ENCODE data around the gene MGME1. TPM values are rescaled to one million over a fixed set of nuclear protein-coding genes. Genes with fewer than 3 reads are reported as not detected.

The MGME1 gene
- total RNA-seq, 1 donor from 2014 or later: 25.0 TPM

DNA sequence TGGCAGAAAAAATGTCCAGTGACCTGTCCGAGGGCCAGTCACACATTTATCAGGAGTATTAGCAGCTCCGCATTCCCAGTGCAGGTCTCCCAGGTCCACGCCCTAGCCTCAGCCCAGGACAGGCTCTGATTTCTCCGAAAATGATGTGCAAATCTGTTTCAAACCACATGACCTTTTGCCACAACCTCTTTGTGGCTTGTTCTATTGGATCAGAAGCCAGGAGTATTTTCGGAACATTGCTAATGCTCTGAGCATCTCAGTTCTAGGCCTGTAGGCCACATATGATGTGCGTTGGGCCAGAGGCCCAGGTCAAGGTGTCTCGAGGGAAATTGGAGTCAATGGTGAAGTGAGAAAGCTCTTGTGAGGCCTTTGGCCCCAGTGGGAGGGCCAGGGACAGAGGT, 40.6 kb upstream of the MGME1 start:
- TF ChIP-seq, protein P1, sequence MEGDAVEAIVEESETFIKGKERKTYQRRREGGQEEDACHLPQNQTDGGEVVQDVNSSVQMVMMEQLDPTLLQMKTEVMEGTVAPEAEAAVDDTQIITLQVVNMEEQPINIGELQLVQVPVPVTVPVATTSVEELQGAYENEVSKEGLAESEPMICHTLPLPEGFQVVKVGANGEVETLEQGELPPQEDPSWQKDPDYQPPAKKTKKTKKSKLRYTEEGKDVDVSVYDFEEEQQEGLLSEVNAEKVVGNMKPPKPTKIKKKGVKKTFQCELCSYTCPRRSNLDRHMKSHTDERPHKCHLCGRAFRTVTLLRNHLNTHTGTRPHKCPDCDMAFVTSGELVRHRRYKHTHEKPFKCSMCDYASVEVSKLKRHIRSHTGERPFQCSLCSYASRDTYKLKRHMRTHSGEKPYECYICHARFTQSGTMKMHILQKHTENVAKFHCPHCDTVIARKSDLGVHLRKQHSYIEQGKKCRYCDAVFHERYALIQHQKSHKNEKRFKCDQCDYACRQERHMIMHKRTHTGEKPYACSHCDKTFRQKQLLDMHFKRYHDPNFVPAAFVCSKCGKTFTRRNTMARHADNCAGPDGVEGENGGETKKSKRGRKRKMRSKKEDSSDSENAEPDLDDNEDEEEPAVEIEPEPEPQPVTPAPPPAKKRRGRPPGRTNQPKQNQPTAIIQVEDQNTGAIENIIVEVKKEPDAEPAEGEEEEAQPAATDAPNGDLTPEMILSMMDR (IDR thresholded peaks at IDR 0.05; ENCODE audit: unreplicated experiment): no peak
- DNase-seq (ENCODE audit: low spot score in 2 of 2, unreplicated experiment in 2 of 2): no peak
- Mint-ChIP-seq H3K4me3 (no peak overlapping the region), H3K36me3 (no peaks in the 10 kb centered on the region), H3K9me3 (no peaks in the 10 kb centered on the region), H3K4me1 (peaks cover 28% of the 10 kb centered on the region), H3K27ac (no peak overlapping the region), H3K27me3 (ENCODE audit: low read depth) (no peaks in the 10 kb centered on the region)

DNA sequence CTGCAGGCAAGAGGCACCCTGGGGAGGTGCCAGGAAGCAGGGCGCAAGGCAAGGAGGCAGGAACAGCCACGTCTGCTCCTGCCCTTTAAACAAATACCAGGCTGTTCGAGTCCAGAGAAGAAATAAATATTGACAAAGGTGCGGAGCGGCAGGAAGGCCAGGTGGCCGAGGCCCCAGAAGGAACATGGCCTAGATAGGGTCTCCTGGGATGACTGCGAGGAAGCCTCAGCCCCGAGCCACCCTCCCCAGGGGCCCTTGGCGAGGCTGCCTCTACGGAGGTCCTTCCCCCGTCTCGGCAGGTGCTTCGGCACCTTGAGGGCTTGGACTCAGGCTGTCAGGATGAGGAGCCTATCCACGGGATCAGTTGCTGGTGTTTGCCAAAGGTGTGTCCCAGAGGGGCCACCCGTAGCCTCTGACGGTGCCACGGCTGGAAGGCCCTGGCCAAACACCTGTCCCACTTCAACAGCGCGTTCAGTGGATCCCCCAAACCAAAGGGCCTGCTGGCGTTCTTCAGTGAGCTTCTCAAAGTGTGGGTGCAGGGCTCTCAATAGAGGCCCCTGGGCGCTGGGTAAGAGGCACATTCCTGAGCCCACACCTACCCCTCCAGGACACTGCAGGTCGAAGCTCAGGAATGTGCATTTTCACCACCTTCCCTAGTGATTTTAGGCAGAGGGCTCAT, 40.0 kb upstream of the MGME1 start:
- peaks cover 27% of the 10 kb centered on the region for H3K4me1 Mint-ChIP-seq
- no peak for DNase-seq (ENCODE audit: low spot score in 2 of 2, unreplicated experiment in 2 of 2)
- H3K27me3 Mint-ChIP-seq (ENCODE audit: low read depth): no peaks in the 10 kb centered on the region
- no peaks in the 10 kb centered on the region for H3K36me3 Mint-ChIP-seq
- H3K4me3 Mint-ChIP-seq: no peak overlapping the region
- TF ChIP-seq, protein P1 (IDR thresholded peaks at IDR 0.05; ENCODE audit: unreplicated experiment): no peak
- no peaks in the 10 kb centered on the region for H3K9me3 Mint-ChIP-seq
- no peak overlapping the region for H3K27ac Mint-ChIP-seq

DNA sequence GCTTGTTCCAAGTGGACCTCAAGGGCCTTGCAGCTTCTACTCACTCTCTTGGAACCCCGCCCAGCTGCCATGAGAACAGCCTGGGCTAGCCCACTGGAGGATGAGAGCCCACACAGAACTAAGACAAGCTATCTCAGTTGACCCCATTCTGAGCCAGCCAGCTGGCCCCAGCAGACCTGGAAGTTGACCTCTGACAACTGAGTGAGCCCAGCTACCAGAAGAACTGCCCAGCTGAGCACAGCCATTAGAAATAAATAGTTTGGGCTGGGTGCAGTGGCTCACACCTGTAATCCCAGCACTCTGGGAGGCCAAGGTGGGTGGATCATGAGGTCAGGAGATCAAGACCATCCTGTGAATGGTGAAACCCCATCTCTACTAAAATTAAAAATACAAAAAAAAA, 37.3 kb upstream of the MGME1 start:
- no peaks in the 10 kb centered on the region for H3K27me3 Mint-ChIP-seq (ENCODE audit: low read depth)

DNA sequence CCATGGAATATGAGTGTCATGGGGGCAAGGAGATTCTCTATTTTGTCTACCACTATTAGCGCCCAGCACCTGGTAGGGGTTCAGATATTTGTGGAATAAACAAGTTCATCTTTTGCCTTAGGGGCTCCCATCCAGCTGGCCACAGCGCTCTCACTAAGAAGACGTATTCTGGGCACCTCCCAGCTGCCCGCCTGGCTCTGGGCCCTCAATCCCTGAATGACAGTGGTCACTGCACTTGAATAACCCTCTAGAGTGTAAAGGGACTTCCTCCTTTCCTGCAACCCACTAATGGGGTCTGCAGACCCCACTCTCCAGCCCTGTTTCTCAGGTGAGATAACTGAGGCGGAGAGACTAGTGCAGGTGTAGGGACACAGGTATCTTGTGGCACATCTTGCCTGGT, 36.4 kb upstream of the MGME1 start:
- H3K27ac Mint-ChIP-seq: no peak overlapping the region
- TF ChIP-seq, protein P1 (IDR thresholded peaks at IDR 0.05; ENCODE audit: unreplicated experiment): no peak
- no peaks in the 10 kb centered on the region for H3K9me3 Mint-ChIP-seq
- H3K4me1 Mint-ChIP-seq: peaks cover 41% of the 10 kb centered on the region
- no peaks in the 10 kb centered on the region for H3K36me3 Mint-ChIP-seq
- no peak overlapping the region for H3K4me3 Mint-ChIP-seq
- no peak for DNase-seq (ENCODE audit: low spot score in 2 of 2, unreplicated experiment in 2 of 2)
- no peaks in the 10 kb centered on the region for H3K27me3 Mint-ChIP-seq (ENCODE audit: low read depth)

More for the DNA sequence above, 37.3 kb upstream of the MGME1 start:
- no peak overlapping the region for H3K27ac Mint-ChIP-seq
- H3K4me3 Mint-ChIP-seq: no peak overlapping the region
- no peak for DNase-seq (ENCODE audit: low spot score in 2 of 2, unreplicated experiment in 2 of 2)
- H3K4me1 Mint-ChIP-seq: peaks cover 34% of the 10 kb centered on the region
- no peaks in the 10 kb centered on the region for H3K36me3 Mint-ChIP-seq
- H3K9me3 Mint-ChIP-seq: no peaks in the 10 kb centered on the region
- TF ChIP-seq, protein P1 (IDR thresholded peaks at IDR 0.05; ENCODE audit: unreplicated experiment): no peak

DNA sequence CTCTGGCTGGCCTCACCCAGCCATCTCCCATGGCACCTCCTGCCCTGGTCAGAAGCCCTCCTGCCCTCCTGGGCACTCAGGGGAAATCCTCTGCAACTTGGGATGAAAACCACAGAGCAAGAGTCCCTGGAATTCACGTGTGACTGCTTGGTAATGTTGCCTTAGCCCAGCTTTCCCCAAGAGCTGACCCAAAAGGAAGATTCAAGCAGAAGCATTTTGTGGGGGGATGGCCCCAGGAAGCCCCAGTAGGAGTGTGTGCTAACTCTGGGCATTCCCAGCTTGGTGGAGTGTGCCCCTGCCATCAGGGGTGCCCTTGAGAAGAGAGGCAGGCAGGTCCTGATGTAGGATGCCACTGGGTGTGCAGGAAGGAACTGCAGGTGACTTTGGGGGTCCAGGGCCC, 35.7 kb upstream of the MGME1 start:
- H3K4me3 Mint-ChIP-seq: no peak overlapping the region
- H3K36me3 Mint-ChIP-seq: no peaks in the 10 kb centered on the region
- no peak for DNase-seq (ENCODE audit: low spot score in 2 of 2, unreplicated experiment in 2 of 2)
- H3K27me3 Mint-ChIP-seq (ENCODE audit: low read depth): no peaks in the 10 kb centered on the region
- H3K9me3 Mint-ChIP-seq: no peaks in the 10 kb centered on the region
- H3K4me1 Mint-ChIP-seq: peaks cover 44% of the 10 kb centered on the region
- H3K27ac Mint-ChIP-seq: no peak overlapping the region
- TF ChIP-seq, protein P1 (IDR thresholded peaks at IDR 0.05; ENCODE audit: unreplicated experiment): no peak

Measured in mesothelial cell of epicardium (in vitro differentiated cells).